ENCODE data around the gene PRUNE2. TPM values are rescaled to one million over a fixed set of nuclear protein-coding genes. Genes with fewer than 3 reads are reported as not detected.

The PRUNE2 gene
- total RNA-seq, 1 donor: 80.0 TPM

DNA sequence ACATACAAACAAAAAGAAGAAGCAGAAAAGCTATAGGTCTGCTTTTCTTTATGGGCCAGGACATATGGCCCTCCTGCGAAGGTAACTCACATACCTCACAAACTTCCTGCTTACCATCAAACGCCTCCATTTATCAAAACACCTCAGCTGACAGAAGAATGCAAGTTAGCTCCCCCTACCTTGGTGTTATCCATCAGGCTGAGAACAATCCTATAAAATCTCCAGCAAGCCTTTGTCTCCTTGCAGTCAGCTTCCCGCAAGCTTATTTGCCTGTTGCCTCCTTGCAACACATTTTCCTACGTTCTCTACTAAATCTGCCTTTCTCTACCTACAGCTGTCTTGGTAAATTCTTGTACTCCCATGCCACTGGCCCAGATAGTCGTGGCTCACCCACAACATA lies 164.4 kb downstream of the PRUNE2 start:
- no peak overlapping the region for H3K4me2 ChIP-seq (ENCODE audit: insufficient read depth, low read length)
- H3K27ac ChIP-seq (ENCODE audit: low read depth, low read length): no peak overlapping the region
- no peak for DNase-seq (ENCODE audit: insufficient read length, low spot score, missing footprints)
- H3K9me3 ChIP-seq (ENCODE audit: low read depth, low read length): no peaks in the 10 kb centered on the region
- TF ChIP-seq, protein P1, sequence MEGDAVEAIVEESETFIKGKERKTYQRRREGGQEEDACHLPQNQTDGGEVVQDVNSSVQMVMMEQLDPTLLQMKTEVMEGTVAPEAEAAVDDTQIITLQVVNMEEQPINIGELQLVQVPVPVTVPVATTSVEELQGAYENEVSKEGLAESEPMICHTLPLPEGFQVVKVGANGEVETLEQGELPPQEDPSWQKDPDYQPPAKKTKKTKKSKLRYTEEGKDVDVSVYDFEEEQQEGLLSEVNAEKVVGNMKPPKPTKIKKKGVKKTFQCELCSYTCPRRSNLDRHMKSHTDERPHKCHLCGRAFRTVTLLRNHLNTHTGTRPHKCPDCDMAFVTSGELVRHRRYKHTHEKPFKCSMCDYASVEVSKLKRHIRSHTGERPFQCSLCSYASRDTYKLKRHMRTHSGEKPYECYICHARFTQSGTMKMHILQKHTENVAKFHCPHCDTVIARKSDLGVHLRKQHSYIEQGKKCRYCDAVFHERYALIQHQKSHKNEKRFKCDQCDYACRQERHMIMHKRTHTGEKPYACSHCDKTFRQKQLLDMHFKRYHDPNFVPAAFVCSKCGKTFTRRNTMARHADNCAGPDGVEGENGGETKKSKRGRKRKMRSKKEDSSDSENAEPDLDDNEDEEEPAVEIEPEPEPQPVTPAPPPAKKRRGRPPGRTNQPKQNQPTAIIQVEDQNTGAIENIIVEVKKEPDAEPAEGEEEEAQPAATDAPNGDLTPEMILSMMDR (IDR thresholded peaks at IDR 0.05; ENCODE audit: extremely low read depth, low read depth, low read length): no peak
- H3K4me1 ChIP-seq (ENCODE audit: insufficient read depth, low read length): no peaks in the 10 kb centered on the region
- no peaks in the 10 kb centered on the region for H4K20me1 ChIP-seq (ENCODE audit: insufficient read depth, low read length)
- no peak overlapping the region for H2AFZ ChIP-seq (ENCODE audit: low read length)
- H3K36me3 ChIP-seq (ENCODE audit: insufficient read depth, low read length): no peaks in the 10 kb centered on the region
- H3K27me3 ChIP-seq (ENCODE audit: insufficient read depth, low read length): peaks cover 12% of the 10 kb centered on the region
- H3K79me2 ChIP-seq (ENCODE audit: insufficient read depth, low read length): no peaks in the 10 kb centered on the region
- no peak overlapping the region for H3K4me3 ChIP-seq (ENCODE audit: insufficient read depth, low read length)

DNA sequence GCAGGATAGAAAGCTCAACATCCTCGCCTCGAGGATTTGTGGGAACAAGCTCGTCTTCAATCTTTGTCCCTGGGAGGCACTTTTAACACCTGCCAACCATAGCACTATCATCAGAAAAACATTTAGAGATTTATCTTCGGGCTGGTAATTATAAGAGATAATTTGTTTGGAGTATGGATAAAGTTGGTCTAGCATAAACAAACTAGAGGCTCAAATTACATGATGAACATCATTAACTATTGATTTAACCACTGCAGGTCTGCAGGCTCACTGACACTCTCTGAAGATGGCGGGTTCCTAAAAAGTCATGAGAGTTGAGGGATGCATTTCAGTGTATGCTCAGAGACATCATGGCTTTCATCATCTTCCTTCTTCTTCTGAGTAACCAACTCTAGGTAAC lies 167.5 kb downstream of the PRUNE2 start:
- TF ChIP-seq, protein P1 (IDR thresholded peaks at IDR 0.05; ENCODE audit: extremely low read depth, low read depth, low read length): no peak
- Histone ChIP-seq H4K20me1 (ENCODE audit: insufficient read depth, low read length) (no peaks in the 10 kb centered on the region), H3K4me1 (ENCODE audit: insufficient read depth, low read length) (no peaks in the 10 kb centered on the region), H3K27ac (ENCODE audit: low read depth, low read length) (no peak overlapping the region), H3K4me3 (ENCODE audit: insufficient read depth, low read length) (no peak overlapping the region), H3K27me3 (ENCODE audit: insufficient read depth, low read length) (peaks cover 17% of the 10 kb centered on the region), H3K79me2 (ENCODE audit: insufficient read depth, low read length) (no peaks in the 10 kb centered on the region), H3K9me3 (ENCODE audit: low read depth, low read length) (no peaks in the 10 kb centered on the region), H3K4me2 (ENCODE audit: insufficient read depth, low read length) (no peak overlapping the region), H3K36me3 (ENCODE audit: insufficient read depth, low read length) (no peaks in the 10 kb centered on the region), H2AFZ (ENCODE audit: low read length) (no peak overlapping the region)
- DNase-seq (ENCODE audit: insufficient read length, low spot score, missing footprints): no peak

DNA sequence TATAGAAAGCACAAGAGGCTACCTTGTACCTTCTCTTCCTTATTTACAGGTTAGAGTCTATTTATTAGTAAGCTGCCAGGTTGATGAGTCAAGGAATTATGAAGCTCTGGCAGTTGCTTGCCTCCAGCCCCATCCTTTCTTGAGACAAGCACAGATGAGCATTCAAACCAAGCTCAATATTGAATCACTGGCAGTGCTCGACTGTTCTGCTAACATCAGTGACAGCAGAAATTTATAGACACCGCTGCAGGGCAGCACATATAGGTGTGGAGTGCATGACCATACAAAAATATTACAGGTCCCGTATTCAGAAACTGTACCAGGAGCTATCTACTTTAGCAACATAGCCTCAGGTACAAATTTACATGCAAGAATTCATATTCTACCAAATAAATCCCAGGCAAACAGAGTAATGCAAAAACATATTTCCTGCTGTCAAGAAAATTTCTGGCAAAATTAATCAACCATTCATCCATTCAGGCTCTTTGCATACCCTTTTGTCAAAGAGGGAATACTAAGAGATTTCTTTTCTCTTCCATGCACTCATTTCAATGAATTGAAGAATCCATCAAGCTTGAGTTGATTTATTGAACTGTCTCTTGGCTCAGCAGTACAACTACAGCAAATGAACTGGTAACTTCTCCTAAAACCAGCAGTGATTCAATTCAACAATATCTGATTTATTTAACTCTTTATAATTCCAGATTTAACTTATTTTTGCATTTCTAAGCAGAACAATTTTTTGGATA lies 168.6 kb downstream of the PRUNE2 start:
- Histone ChIP-seq H3K27me3 (ENCODE audit: insufficient read depth, low read length) (peaks cover 17% of the 10 kb centered on the region), H3K4me1 (ENCODE audit: insufficient read depth, low read length) (no peaks in the 10 kb centered on the region), H3K9me3 (ENCODE audit: low read depth, low read length) (no peaks in the 10 kb centered on the region), H3K4me3 (ENCODE audit: insufficient read depth, low read length) (no peak overlapping the region), H3K27ac (ENCODE audit: low read depth, low read length) (no peak overlapping the region), H3K4me2 (ENCODE audit: insufficient read depth, low read length) (no peak overlapping the region), H3K36me3 (ENCODE audit: insufficient read depth, low read length) (no peaks in the 10 kb centered on the region), H4K20me1 (ENCODE audit: insufficient read depth, low read length) (no peaks in the 10 kb centered on the region), H2AFZ (ENCODE audit: low read length) (no peak overlapping the region), H3K79me2 (ENCODE audit: insufficient read depth, low read length) (no peaks in the 10 kb centered on the region)
- TF ChIP-seq, protein P1 (IDR thresholded peaks at IDR 0.05; ENCODE audit: extremely low read depth, low read depth, low read length): no peak
- no peak for DNase-seq (ENCODE audit: insufficient read length, low spot score, missing footprints)

DNA sequence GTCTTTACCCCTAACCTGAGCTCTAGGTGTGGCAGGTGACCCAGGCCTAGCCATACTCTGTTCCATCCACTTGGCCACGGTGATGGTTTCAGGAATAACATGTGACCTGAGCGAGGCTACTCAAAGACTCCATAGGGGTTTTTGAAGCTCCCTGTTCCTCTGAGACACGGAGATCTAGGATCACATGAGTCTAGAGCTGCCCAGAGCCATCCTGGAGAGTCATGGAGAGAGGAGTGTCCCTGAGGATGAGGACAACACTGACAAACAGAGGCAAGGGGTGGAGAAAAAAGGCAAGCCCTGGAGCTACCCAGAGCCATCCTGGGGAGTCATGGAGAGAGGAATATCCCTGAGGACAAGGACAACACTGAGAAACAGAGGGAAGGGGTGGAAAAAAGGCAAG lies 171.2 kb downstream of the PRUNE2 start:
- Histone ChIP-seq H3K4me1 (ENCODE audit: insufficient read depth, low read length) (no peaks in the 10 kb centered on the region), H4K20me1 (ENCODE audit: insufficient read depth, low read length) (no peaks in the 10 kb centered on the region), H3K4me2 (ENCODE audit: insufficient read depth, low read length) (no peak overlapping the region), H3K36me3 (ENCODE audit: insufficient read depth, low read length) (no peaks in the 10 kb centered on the region), H3K9me3 (ENCODE audit: low read depth, low read length) (no peaks in the 10 kb centered on the region), H3K79me2 (ENCODE audit: insufficient read depth, low read length) (no peaks in the 10 kb centered on the region), H3K27me3 (ENCODE audit: insufficient read depth, low read length) (peaks cover 17% of the 10 kb centered on the region), H2AFZ (ENCODE audit: low read length) (no peak overlapping the region), H3K27ac (ENCODE audit: low read depth, low read length) (no peak overlapping the region), H3K4me3 (ENCODE audit: insufficient read depth, low read length) (no peak overlapping the region)
- TF ChIP-seq, protein P1 (IDR thresholded peaks at IDR 0.05; ENCODE audit: extremely low read depth, low read depth, low read length): no peak
- no peak for DNase-seq (ENCODE audit: insufficient read length, low spot score, missing footprints)

Measured in osteoblast (primary cell).